OCI-LY3 (cell line): ENCODE results near the gene ARHGEF17.

Experiments
- EZH2phosphoT487 ChIP-seq: fragments of 200-600 bp; shearing (Covaris generic); IDR thresholded peaks from 2 replicates; pipeline ENCODE4 v1.6.1; 2018; ENCODE audit warnings: antibody characterized with exemption, mixed run types, low read depth
- TF ChIP-seq, protein P1 (sequence below): fragments of 200-600, 300-600 bp; sonication (generic); IDR thresholded peaks from 2 replicates; pipeline ENCODE4 v1.5.1; 2014; ENCODE audit warnings: antibody characterized with exemption, low read length, low read depth

GRCh38 chr11:73401217-73401923 lies 93.3 kb downstream of the ARHGEF17 start:
- TF ChIP-seq, protein P1, sequence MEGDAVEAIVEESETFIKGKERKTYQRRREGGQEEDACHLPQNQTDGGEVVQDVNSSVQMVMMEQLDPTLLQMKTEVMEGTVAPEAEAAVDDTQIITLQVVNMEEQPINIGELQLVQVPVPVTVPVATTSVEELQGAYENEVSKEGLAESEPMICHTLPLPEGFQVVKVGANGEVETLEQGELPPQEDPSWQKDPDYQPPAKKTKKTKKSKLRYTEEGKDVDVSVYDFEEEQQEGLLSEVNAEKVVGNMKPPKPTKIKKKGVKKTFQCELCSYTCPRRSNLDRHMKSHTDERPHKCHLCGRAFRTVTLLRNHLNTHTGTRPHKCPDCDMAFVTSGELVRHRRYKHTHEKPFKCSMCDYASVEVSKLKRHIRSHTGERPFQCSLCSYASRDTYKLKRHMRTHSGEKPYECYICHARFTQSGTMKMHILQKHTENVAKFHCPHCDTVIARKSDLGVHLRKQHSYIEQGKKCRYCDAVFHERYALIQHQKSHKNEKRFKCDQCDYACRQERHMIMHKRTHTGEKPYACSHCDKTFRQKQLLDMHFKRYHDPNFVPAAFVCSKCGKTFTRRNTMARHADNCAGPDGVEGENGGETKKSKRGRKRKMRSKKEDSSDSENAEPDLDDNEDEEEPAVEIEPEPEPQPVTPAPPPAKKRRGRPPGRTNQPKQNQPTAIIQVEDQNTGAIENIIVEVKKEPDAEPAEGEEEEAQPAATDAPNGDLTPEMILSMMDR: no peak
- no peak for TF ChIP-seq EZH2phosphoT487
